ENCODE results near the gene C2. TPM values are rescaled to one million over a fixed set of nuclear protein-coding genes. Genes with fewer than 3 reads are reported as not detected.
"Not testable (repeated sequence)": the region's sequence is repeated elsewhere in the genome, so short reads cannot be mapped to it uniquely, and the experiment has no call there.

C2 gene
- total RNA-seq, 4 donors from 2014 or later: 2.7 to 4.9 (median 3.6) TPM

- in situ Hi-C loops (cut with MboI; ENCODE audit: low sequenced_read_pairs in 4 of 4) (loop anchor here in 1 of 4 donors (10.0 kb wide), 1 partner anchor 83 kb away; the partner anchor contains the start of gene EHMT2), intact Hi-C loops (cut with DNase I; ENCODE audit: low total_unique reads) (loop anchor here (10.0 kb wide), 3 partner anchors 197 to 1913 kb away; partner anchors contain the start of genes AGPAT1, CLIC1, POLR1H and PPP1R11)
- Histone ChIP-seq H3K27me3 (no peaks in the 10 kb centered on the region), H3K36me3 (peaks cover 0 to 19% of the 10 kb centered on the region in 2 donors), H3K27ac (no peak overlapping the region), H3K4me1 (peaks cover 7 to 10% of the 10 kb centered on the region in 2 donors), H3K4me3 (no peak overlapping the region), H3K9me3 (no peaks in the 10 kb centered on the region)
- TF ChIP-seq CTCF (IDR thresholded peaks at IDR 0.05 in 4 of 5, conservative IDR thresholded peaks at IDR 0.05 in 1 of 5) (no peak), POLR2A (IDR thresholded peaks at IDR 0.05) (no peak)
- no peak for ATAC-seq
- no peak for DNase-seq
Measured at GRCh38 chr6:31977816-31978431, 50.4 kb downstream of the C2 start.

GRCh38 chr6:31978831-31979230 lies 51.3 kb downstream of the C2 start:
- H3K4me1 ChIP-seq: peaks cover 0 to under 1% of the 10 kb centered on the region in 2 donors
- no peak overlapping the region for H3K27ac ChIP-seq
- ATAC-seq (no peak), DNase-seq (no peak)
- TF ChIP-seq POLR2A (IDR thresholded peaks at IDR 0.05) (no peak), CTCF (IDR thresholded peaks at IDR 0.05 in 4 of 5, conservative IDR thresholded peaks at IDR 0.05 in 1 of 5) (no peak)
- no peaks in the 10 kb centered on the region for H3K9me3 ChIP-seq
- no peaks in the 10 kb centered on the region for H3K27me3 ChIP-seq
- intact Hi-C loops (cut with DNase I; ENCODE audit: low total_unique reads): loop anchor here (10.0 kb wide), 3 partner anchors 196 to 1914 kb away; partner anchors contain the start of genes AGPAT1, CLIC1, POLR1H and PPP1R11
- in situ Hi-C loops (cut with MboI; ENCODE audit: low sequenced_read_pairs in 4 of 4): loop anchor here in 1 of 4 donors (10.0 kb wide), 1 partner anchor 84 kb away; the partner anchor contains the start of gene EHMT2
- H3K36me3 ChIP-seq: peaks cover 0 to 19% of the 10 kb centered on the region in 2 donors
- no peak overlapping the region for H3K4me3 ChIP-seq

GRCh38 chr6:31979238-31979898 lies 51.9 kb downstream of the C2 start:
- in situ Hi-C loops (cut with MboI; ENCODE audit: low sequenced_read_pairs in 4 of 4) (loop anchor here in 1 of 4 donors (10.0 kb wide), 1 partner anchor 85 kb away; the partner anchor contains the start of gene EHMT2), intact Hi-C loops (cut with DNase I; ENCODE audit: low total_unique reads) (loop anchor here (10.0 kb wide), 3 partner anchors 195 to 1915 kb away; partner anchors contain the start of genes AGPAT1, CLIC1, POLR1H and PPP1R11)
- peaks cover 0 to 19% of the 10 kb centered on the region in 2 donors for H3K36me3 ChIP-seq
- no peaks in the 10 kb centered on the region for H3K27me3 ChIP-seq
- H3K27ac ChIP-seq: no peak overlapping the region
- DNase-seq (no peak), ATAC-seq (no peak)
- TF ChIP-seq POLR2A (IDR thresholded peaks at IDR 0.05): no peak
- no peak for TF ChIP-seq CTCF (IDR thresholded peaks at IDR 0.05 in 4 of 5, conservative IDR thresholded peaks at IDR 0.05 in 1 of 5)
- no peaks in the 10 kb centered on the region for H3K4me1 ChIP-seq
- H3K9me3 ChIP-seq: no peaks in the 10 kb centered on the region
- no peak overlapping the region for H3K4me3 ChIP-seq

GRCh38 chr6:31980195-31980876 lies 52.8 kb downstream of the C2 start:
- H3K27ac ChIP-seq; ATAC-seq; H3K4me1 ChIP-seq; intact Hi-C loops (cut with DNase I; ENCODE audit: low total_unique reads); DNase-seq; in situ Hi-C loops (cut with MboI; ENCODE audit: low sequenced_read_pairs in 4 of 4); H3K27me3 ChIP-seq; H3K9me3 ChIP-seq; H3K4me3 ChIP-seq: not testable (repeated sequence)
- peaks cover 0 to 12% of the 10 kb centered on the region in 2 donors for H3K36me3 ChIP-seq

- H3K9me3 ChIP-seq; H3K4me1 ChIP-seq; ATAC-seq; H3K27ac ChIP-seq; in situ Hi-C loops (cut with MboI; ENCODE audit: low sequenced_read_pairs in 4 of 4); H3K4me3 ChIP-seq; H3K27me3 ChIP-seq; intact Hi-C loops (cut with DNase I; ENCODE audit: low total_unique reads); DNase-seq: not testable (repeated sequence)
- peaks cover 0 to 12% of the 10 kb centered on the region in 2 donors for H3K36me3 ChIP-seq
Measured at GRCh38 chr6:31980998-31981397, 53.5 kb downstream of the C2 start.

GRCh38 chr6:31981744-31982143 lies 54.2 kb downstream of the C2 start, which contains the start of gene C4A:
Gene C4A, plus strand, starts transcription at chr6:31982057. Its CDS starts 51 bp downstream, at chr6:31982108.
- H3K9me3 ChIP-seq; H3K27me3 ChIP-seq; DNase-seq; in situ Hi-C loops (cut with MboI; ENCODE audit: low sequenced_read_pairs in 4 of 4); H3K27ac ChIP-seq; intact Hi-C loops (cut with DNase I; ENCODE audit: low total_unique reads); H3K4me1 ChIP-seq; ATAC-seq; H3K4me3 ChIP-seq: not testable (repeated sequence)
- H3K36me3 ChIP-seq: peaks cover 0 to 12% of the 10 kb centered on the region in 2 donors

- H3K9me3 ChIP-seq; intact Hi-C loops (cut with DNase I; ENCODE audit: low total_unique reads); H3K27me3 ChIP-seq; H3K4me1 ChIP-seq; ATAC-seq; H3K36me3 ChIP-seq; H3K4me3 ChIP-seq; DNase-seq; in situ Hi-C loops (cut with MboI; ENCODE audit: low sequenced_read_pairs in 4 of 4); H3K27ac ChIP-seq: not testable (repeated sequence)
Measured at GRCh38 chr6:31989363-31989762, 61.8 kb downstream of the C2 start.

GRCh38 chr6:31994421-31994820 lies 66.9 kb downstream of the C2 start:
- H3K9me3 ChIP-seq; DNase-seq; H3K4me3 ChIP-seq; intact Hi-C loops (cut with DNase I; ENCODE audit: low total_unique reads); in situ Hi-C loops (cut with MboI; ENCODE audit: low sequenced_read_pairs in 4 of 4); ATAC-seq; H3K4me1 ChIP-seq; H3K27me3 ChIP-seq; H3K27ac ChIP-seq; H3K36me3 ChIP-seq: not testable (repeated sequence)

Data from gastrocnemius medialis (tissue), 4 donors.